ENCODE measurements around the gene LINGO1.

- no peak for TF ChIP-seq CTCF (IDR thresholded peaks at IDR 0.05)
- TF ChIP-seq POLR2A (IDR thresholded peaks at IDR 0.05) = no peak
- no peak for TF ChIP-seq EP300 (IDR thresholded peaks at IDR 0.05)
Measured at GRCh38 chr15:77627581-77627980, 5.1 kb downstream of the LINGO1 start.
